OCI-LY1 (cell line): ENCODE results near the gene LGR4.

ENCODE experiments used
- H2AFZ ChIP-seq: fragments of 200-600 bp; sonication (generic), shearing (Covaris generic); 2 replicates; pipeline ENCODE4 v1.6.0; 2014; ENCODE audit warnings: antibody characterized with exemption, mild to moderate bottlenecking, low read length
- H3F3A ChIP-seq: fragments of 200-600 bp; sonication (generic), shearing (Covaris generic); 2 replicates; pipeline ENCODE4 v1.6.0; 2014; ENCODE audit warnings: mild to moderate bottlenecking, antibody characterized with exemption, low read length, moderate library complexity; ENCODE audit not compliant: insufficient read depth
- H3K27ac ChIP-seq: fragments of 200-600 bp; sonication (generic); 2 replicates; pipeline ENCODE4 v1.5.1; 2014; ENCODE audit warnings: low read length, mixed run types, mild to moderate bottlenecking, low read depth; ENCODE audit not compliant: poor library complexity, severe bottlenecking
- H3K27me3 ChIP-seq: fragments of 200-600 bp; sonication (generic); 2 replicates; pipeline ENCODE4 v1.6.0; 2014; ENCODE audit warnings: antibody characterized with exemption, mild to moderate bottlenecking, low read length, moderate library complexity; ENCODE audit not compliant: insufficient read depth
- H3K36me3 ChIP-seq: fragments of 200-600 bp; sonication (generic); 2 replicates; pipeline ENCODE4 v1.6.1; 2014; ENCODE audit warnings: mild to moderate bottlenecking, antibody characterized with exemption, low read length, moderate library complexity, mixed read lengths; ENCODE audit not compliant: insufficient read depth
- H3K4me1 ChIP-seq: fragments of 200-600 bp; sonication (generic); 2 replicates; pipeline ENCODE4 v1.5.1; 2014; ENCODE audit warnings: mild to moderate bottlenecking, low read length, moderate library complexity; ENCODE audit not compliant: insufficient read depth, severe bottlenecking
- H3K4me2 ChIP-seq: fragments of 200-600 bp; sonication (generic), shearing (Covaris generic); 2 replicates; pipeline ENCODE4 v1.6.1; 2014; ENCODE audit warnings: low read length
- H3K4me3 ChIP-seq: fragments of 200-600 bp; sonication (generic); 2 replicates; pipeline ENCODE4 v1.5.1; 2014; ENCODE audit warnings: low read length, low read depth, mild to moderate bottlenecking, mixed read lengths; ENCODE audit not compliant: poor library complexity, severe bottlenecking
- H3K79me2 ChIP-seq: fragments of 200-600 bp; shearing (Covaris generic); 2 replicates; pipeline ENCODE4 v1.6.1; 2016; ENCODE audit warnings: mixed run types, low read length, mixed read lengths; ENCODE audit not compliant: insufficient read depth
- H3K9ac ChIP-seq: fragments of 200-600 bp; sonication (generic), shearing (Covaris generic); 2 replicates; pipeline ENCODE4 v1.6.1; 2014; ENCODE audit warnings: mild to moderate bottlenecking, low read length, mixed read lengths
- H3K9me2 ChIP-seq: fragments of 200-600 bp; sonication (generic), shearing (Covaris generic); 2 replicates; pipeline ENCODE4 v1.6.1; 2014; ENCODE audit warnings: low read depth, mild to moderate bottlenecking, low read length, mixed read lengths
- H3K9me3 ChIP-seq: fragments of 200-600 bp; shearing (Covaris generic); 2 replicates; pipeline ENCODE4 v1.6.1; 2014; ENCODE audit warnings: low read length, mixed read lengths
- H4K20me1 ChIP-seq: fragments of 200-600 bp; sonication (generic), shearing (Covaris generic); 2 replicates; pipeline ENCODE4 v1.6.0; 2016; ENCODE audit warnings: mild to moderate bottlenecking, low read length; ENCODE audit not compliant: insufficient read depth
- EZH2 ChIP-seq: fragments of 200-600 bp; sonication (generic), shearing (Covaris generic); IDR thresholded peaks from 2 replicates; pipeline ENCODE4 v1.8.0; 2017; ENCODE audit warnings: borderline replicate concordance, mixed run types, mild to moderate bottlenecking, antibody characterized with exemption, low read length, moderate library complexity, mixed read lengths
- TF ChIP-seq, protein P1 (sequence below): fragments of 200-600 bp; sonication (generic), shearing (Covaris generic); IDR thresholded peaks from 2 replicates; pipeline ENCODE4 v1.5.1; 2017; ENCODE audit warnings: mild to moderate bottlenecking, antibody characterized with exemption, low read length, moderate library complexity, mixed read lengths

LGR4 gene

DNA sequence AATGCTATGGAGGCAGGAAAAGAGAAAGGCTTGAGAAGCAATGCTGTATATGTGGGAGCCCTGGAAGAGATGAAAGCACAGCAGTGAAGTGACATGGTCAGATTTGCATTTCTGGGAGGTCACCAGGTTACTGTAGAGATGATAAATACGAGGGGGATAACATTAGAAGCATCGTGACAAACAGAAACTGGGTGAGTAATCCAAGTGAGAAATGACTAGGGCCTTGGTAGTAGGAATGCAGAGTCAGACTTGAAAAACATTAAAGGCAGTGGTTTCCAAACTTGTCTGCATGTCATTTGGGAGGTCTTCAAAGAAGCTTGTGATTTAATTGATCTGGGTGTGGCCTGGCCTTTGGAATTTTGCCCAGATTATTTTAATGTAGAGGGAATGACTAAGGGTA, 153.5 kb downstream of the LGR4 start:
- H3K27ac ChIP-seq: no peak overlapping the region
- no peaks in the 10 kb centered on the region for H3K9me3 ChIP-seq
- H3K27me3 ChIP-seq: no peaks in the 10 kb centered on the region; the same call in 1 of the 2 replicates
- no peaks in the 10 kb centered on the region for H3K9me2 ChIP-seq
- no peaks in the 10 kb centered on the region for H3K4me1 ChIP-seq
- H3K4me3 ChIP-seq: no peak overlapping the region
- no peak overlapping the region for H3K9ac ChIP-seq
- no peak overlapping the region for H3K4me2 ChIP-seq
- no peaks in the 10 kb centered on the region for H3F3A ChIP-seq
- no peaks in the 10 kb centered on the region for H3K79me2 ChIP-seq
- no peaks in the 10 kb centered on the region for H4K20me1 ChIP-seq
- H2AFZ ChIP-seq: no peak overlapping the region
- no peak for TF ChIP-seq EZH2
- TF ChIP-seq, protein P1, sequence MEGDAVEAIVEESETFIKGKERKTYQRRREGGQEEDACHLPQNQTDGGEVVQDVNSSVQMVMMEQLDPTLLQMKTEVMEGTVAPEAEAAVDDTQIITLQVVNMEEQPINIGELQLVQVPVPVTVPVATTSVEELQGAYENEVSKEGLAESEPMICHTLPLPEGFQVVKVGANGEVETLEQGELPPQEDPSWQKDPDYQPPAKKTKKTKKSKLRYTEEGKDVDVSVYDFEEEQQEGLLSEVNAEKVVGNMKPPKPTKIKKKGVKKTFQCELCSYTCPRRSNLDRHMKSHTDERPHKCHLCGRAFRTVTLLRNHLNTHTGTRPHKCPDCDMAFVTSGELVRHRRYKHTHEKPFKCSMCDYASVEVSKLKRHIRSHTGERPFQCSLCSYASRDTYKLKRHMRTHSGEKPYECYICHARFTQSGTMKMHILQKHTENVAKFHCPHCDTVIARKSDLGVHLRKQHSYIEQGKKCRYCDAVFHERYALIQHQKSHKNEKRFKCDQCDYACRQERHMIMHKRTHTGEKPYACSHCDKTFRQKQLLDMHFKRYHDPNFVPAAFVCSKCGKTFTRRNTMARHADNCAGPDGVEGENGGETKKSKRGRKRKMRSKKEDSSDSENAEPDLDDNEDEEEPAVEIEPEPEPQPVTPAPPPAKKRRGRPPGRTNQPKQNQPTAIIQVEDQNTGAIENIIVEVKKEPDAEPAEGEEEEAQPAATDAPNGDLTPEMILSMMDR: no peak
- no peaks in the 10 kb centered on the region for H3K36me3 ChIP-seq

GRCh38 chr11:27317751-27318150, 154.8 kb downstream of the LGR4 start:
- H3K27ac ChIP-seq: no peak overlapping the region

More at GRCh38 chr11:27317751-27318150, 154.8 kb downstream of the LGR4 start:
- H2AFZ ChIP-seq: no peak overlapping the region
- H3K4me2 ChIP-seq: no peak overlapping the region
- H3K27me3 ChIP-seq: no peaks in the 10 kb centered on the region; the same call in 1 of the 2 replicates
- H4K20me1 ChIP-seq: no peaks in the 10 kb centered on the region
- H3K36me3 ChIP-seq: no peaks in the 10 kb centered on the region
- no peaks in the 10 kb centered on the region for H3K9me3 ChIP-seq
- no peak overlapping the region for H3K9ac ChIP-seq
- H3K79me2 ChIP-seq: no peaks in the 10 kb centered on the region
- no peaks in the 10 kb centered on the region for H3F3A ChIP-seq
- H3K9me2 ChIP-seq: no peaks in the 10 kb centered on the region
- no peak overlapping the region for H3K4me3 ChIP-seq
- no peaks in the 10 kb centered on the region for H3K4me1 ChIP-seq
- TF ChIP-seq, protein P1: no peak
- TF ChIP-seq EZH2: no peak
